ENCODE measurements around the gene CYTH2.

GRCh38 chr19:48468772-48469288, 339 bp upstream of the CYTH2 start:
- TF ChIP-seq CTCF (IDR thresholded peaks at IDR 0.05) (peak in 2 of 12 donors; percentile 5 to 30), POLR2A (IDR thresholded peaks at IDR 0.05) (no peak)
